Measurements from ENCODE around the gene ETNK2. TPM values are rescaled to one million over a fixed set of nuclear protein-coding genes. Genes with fewer than 3 reads are reported as not detected.

ETNK2 gene
- total and polyA plus RNA-seq, 2 of the 13 experiments (the other 11 are each of a cell fraction or from before 2014, with no cell fraction given), result 15.5 to 42.8 TPM

GRCh38 chr1:204127597-204128242, 24.1 kb downstream of the ETNK2 start:
- ChIA-PET CTCF (ENCODE audit: low intra/inter-chr PET ratio, low total read pairs) (interaction anchor here (0.7 to 4.2 kb wide), 5 partner anchors 48 to 267 kb away, joined by 4 to 89 read pairs (median 7); partner anchors contain the start of gene SNRPE), POLR2A (interaction anchor here (0.6 to 4.8 kb wide), 5 partner anchors 18 to 267 kb away, joined by 3 to 31 read pairs (median 4); partner anchors contain the start of gene SOX13)
- Histone ChIP-seq H3K9me3 (ENCODE audit: low read length) (no peaks in the 10 kb centered on the region), H3K9ac (ENCODE audit: insufficient read depth, low read depth, low read length) (no peak overlapping the region), H3K4me3 (replicated peaks in 1 of 3; ENCODE audit: insufficient read depth in 1 of 3, low read depth in 2 of 3, low read length in 3 of 3) (no peak overlapping the region), H2AFZ (ENCODE audit: low read length) (no peak overlapping the region), H3K27me3 (ENCODE audit: control insufficient read depth in 1 of 2, insufficient read depth in 2 of 2, low read length in 2 of 2) (no peaks in the 10 kb centered on the region), H4K20me1 (ENCODE audit: insufficient read depth, low read length) (no peaks in the 10 kb centered on the region), H3K27ac (ENCODE audit: extremely low read length, insufficient read depth, low read length) (no peak overlapping the region), H3K4me2 (ENCODE audit: low read depth, low read length) (no peak overlapping the region), H3K4me1 (ENCODE audit: insufficient read depth, low read length) (peaks cover 34% of the 10 kb centered on the region), H3K36me3 (replicated peaks in 1 of 2; ENCODE audit: control insufficient read depth in 1 of 2, insufficient read depth in 2 of 2, low read length in 2 of 2) (peaks cover 17 to 34% of the 10 kb centered on the region in 2 experiments), H3K79me2 (ENCODE audit: insufficient read depth, low read length) (no peaks in the 10 kb centered on the region)
- FAIRE-seq, result peak; percentile 65
- in situ Hi-C loops (cut with HindIII; ENCODE audit: extremely low pct_ligation_motif_present, low pct_unique_long_range_greater_than_20kb) (loop anchor here (5.0 kb wide), 2 partner anchors 45 to 255 kb away; no protein-coding TSS in a partner anchor), intact Hi-C loops (cut with micrococcal nuclease; ENCODE audit: unreplicated experiment) (loop anchor here (1.0 kb wide), 1 partner anchor 53 kb away; no protein-coding TSS in a partner anchor)
- DNase-seq (ENCODE audit: low spot score), result peak; percentile 45
- WGBS (ENCODE audit: low lambda C conversion rate), result 36% methylated on average over 2 of the region's 5 CpGs
- no TSS peak for BruUV-seq (replicated peaks)
- peak; percentile 28 for ATAC-seq
- TF ChIP-seq ZBTB3 (CRISPR knock-in tag; IDR thresholded peaks at IDR 0.05; ENCODE audit: borderline replicate concordance, low read depth) (no peak), HOXA3 (CRISPR knock-in tag; IDR thresholded peaks at IDR 0.05) (peak; percentile 26; the same call in 1 of the 2 replicates), TFE3 (CRISPR knock-in tag; IDR thresholded peaks at IDR 0.05) (no peak), HNRNPUL1 (IDR thresholded peaks at IDR 0.05; ENCODE audit: low read depth, low read length) (no peak), ZNF12 (CRISPR knock-in tag; IDR thresholded peaks at IDR 0.05) (no peak), ZNF746 (CRISPR knock-in tag; IDR thresholded peaks at IDR 0.05) (no peak), SMC3 (IDR thresholded peaks at IDR 0.05; ENCODE audit: low read length) (peak; percentile 92), ERF (CRISPR knock-in tag; IDR thresholded peaks at IDR 0.05) (peak; percentile 53; the same call in 1 of the 2 replicates), MXD1 (CRISPR knock-in tag; IDR thresholded peaks at IDR 0.05) (no peak), ZNF703 (CRISPR knock-in tag; IDR thresholded peaks at IDR 0.05; ENCODE audit: borderline replicate concordance) (no peak), POLR2G (IDR thresholded peaks at IDR 0.05; ENCODE audit: low read depth, low read length) (no peak), MTA1 (CRISPR knock-in tag; IDR thresholded peaks at IDR 0.05; ENCODE audit: borderline replicate concordance) (no peak), ZNF780A (CRISPR knock-in tag; IDR thresholded peaks at IDR 0.05) (no peak), ZNF775 (CRISPR knock-in tag; IDR thresholded peaks at IDR 0.05; ENCODE audit: borderline replicate concordance) (no peak), MAFG (CRISPR knock-in tag; IDR thresholded peaks at IDR 0.05) (no peak), ZNF660 (CRISPR knock-in tag; IDR thresholded peaks at IDR 0.05; ENCODE audit: borderline replicate concordance, low read depth) (no peak), NPAS2 (CRISPR knock-in tag; IDR thresholded peaks at IDR 0.05; ENCODE audit: borderline replicate concordance) (no peak), ZMAT3 (CRISPR knock-in tag; conservative IDR thresholded peaks at IDR 0.05) (no peak)
- TF ChIP-seq, protein P1, sequence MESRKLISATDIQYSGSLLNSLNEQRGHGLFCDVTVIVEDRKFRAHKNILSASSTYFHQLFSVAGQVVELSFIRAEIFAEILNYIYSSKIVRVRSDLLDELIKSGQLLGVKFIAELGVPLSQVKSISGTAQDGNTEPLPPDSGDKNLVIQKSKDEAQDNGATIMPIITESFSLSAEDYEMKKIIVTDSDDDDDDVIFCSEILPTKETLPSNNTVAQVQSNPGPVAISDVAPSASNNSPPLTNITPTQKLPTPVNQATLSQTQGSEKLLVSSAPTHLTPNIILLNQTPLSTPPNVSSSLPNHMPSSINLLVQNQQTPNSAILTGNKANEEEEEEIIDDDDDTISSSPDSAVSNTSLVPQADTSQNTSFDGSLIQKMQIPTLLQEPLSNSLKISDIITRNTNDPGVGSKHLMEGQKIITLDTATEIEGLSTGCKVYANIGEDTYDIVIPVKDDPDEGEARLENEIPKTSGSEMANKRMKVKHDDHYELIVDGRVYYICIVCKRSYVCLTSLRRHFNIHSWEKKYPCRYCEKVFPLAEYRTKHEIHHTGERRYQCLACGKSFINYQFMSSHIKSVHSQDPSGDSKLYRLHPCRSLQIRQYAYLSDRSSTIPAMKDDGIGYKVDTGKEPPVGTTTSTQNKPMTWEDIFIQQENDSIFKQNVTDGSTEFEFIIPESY (CRISPR knock-in tag; IDR thresholded peaks at IDR 0.05), result no peak
- TF ChIP-seq, protein P2, sequence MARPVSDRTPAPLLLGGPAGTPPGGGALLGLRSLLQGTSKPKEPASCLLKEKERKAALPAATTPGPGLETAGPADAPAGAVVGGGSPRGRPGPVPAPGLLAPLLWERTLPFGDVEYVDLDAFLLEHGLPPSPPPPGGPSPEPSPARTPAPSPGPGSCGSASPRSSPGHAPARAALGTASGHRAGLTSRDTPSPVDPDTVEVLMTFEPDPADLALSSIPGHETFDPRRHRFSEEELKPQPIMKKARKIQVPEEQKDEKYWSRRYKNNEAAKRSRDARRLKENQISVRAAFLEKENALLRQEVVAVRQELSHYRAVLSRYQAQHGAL (CRISPR knock-in tag; IDR thresholded peaks at IDR 0.05; ENCODE audit: not compliant biosample characterization), result no peak
